GM18870 (cell line): Measurements from ENCODE around the gene GPR78.
"Not testable (repeated sequence)": the region's sequence is repeated elsewhere in the genome, so short reads cannot be mapped to it uniquely, and the experiment has no call there.

Experiments used
- ATAC-seq: cut with Tn5 transposase; IDR thresholded peaks from one replicate; pipeline ENCODE4 v1.9.1; 2021; ENCODE audit warnings: moderate library complexity; ENCODE audit not compliant: unreplicated experiment

The GPR78 gene

GRCh38 chr4:8614365-8615193 is 34.4 kb downstream of the GPR78 start:
- ATAC-seq, result no peak

- ATAC-seq, result no peak
Measured at GRCh38 chr4:8615366-8615765, 35.2 kb downstream of the GPR78 start.

GRCh38 chr4:8615921-8616787 is 36.0 kb downstream of the GPR78 start:
- no peak for ATAC-seq

GRCh38 chr4:8616831-8617230 is 36.6 kb downstream of the GPR78 start:
- no peak for ATAC-seq

- no peak for ATAC-seq
Measured at GRCh38 chr4:8617486-8618040, 37.4 kb downstream of the GPR78 start.

DNA sequence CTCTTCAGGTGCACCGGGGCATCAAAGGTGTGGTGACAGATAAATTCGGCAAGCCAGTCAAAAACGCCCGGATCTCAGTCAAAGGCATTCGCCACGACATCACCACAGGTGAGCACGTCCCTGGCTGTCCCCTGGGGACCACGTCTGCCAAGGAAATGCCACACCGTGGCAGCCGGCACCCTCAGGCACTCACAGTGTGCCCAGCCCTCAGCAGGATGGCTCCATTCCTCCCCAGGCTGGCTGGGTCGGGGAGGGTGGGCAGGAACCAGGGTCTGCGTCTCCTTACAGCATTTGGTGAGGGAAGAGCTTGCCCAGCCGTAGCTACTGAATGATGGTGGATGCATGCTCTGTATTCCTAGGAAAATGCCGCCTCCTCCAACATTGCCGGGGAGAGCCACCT is 38.2 kb downstream of the GPR78 start:
- ATAC-seq, result no peak

- no peak for ATAC-seq
Measured at GRCh38 chr4:8618961-8619720, 38.9 kb downstream of the GPR78 start.

DNA sequence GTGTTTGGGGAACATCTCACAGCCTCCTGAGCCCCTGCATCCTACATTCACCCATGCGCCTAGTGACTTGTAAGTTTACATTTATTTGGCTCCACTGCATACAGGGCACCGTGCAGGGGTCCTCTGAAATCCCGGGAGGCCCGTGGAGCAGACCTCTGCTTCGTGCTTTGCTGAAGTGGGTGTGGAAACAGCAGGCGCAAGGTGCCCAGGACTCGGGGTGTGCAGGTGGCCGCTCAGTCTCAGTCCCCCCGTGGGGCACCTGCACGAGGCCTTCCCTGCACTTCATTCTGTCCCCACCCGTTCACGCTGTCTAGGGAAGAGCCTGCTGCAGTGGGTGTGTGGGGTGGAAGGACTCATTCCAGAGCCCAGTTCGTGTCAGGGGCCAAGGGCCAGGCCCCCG is 40.9 kb downstream of the GPR78 start:
- not testable (repeated sequence) for ATAC-seq

DNA sequence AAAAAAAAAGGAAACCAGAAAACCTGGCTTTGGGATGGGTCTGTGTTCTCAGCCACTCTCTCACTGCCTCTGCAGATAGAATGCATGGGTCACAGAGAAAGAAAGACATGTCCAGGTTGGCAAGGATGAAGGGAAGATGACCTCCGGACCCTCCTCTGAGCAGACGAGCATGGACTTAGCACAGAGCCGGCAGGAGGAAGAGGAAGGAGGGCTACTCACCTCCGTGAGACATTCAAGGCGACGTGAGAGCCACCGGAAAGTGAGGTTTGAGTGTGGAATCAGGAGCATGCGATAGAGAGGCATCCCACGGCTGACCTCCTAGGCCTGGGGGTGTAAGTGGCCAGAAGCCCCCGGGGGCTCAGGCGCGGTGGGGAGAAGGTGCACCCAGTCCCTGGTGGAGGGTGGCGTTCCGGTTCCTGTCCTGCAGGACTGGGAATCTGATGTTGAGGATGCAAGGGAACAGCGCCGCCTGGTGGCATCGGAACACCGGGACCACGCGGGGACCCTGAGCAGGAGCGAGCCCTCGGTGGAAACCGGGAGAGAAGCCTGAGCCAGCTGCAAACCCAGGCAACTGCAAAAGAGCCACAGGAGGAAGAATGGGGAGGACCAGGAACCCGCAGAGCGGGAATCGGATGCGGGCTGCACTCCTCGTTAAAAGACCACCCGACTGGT is 44.5 kb downstream of the GPR78 start:
- ATAC-seq, result not testable (repeated sequence)

GRCh38 chr4:8630240-8630905 is 50.2 kb downstream of the GPR78 start:
- ATAC-seq, result not testable (repeated sequence)

- ATAC-seq, result not testable (repeated sequence)
Measured at GRCh38 chr4:8631896-8632295, 51.7 kb downstream of the GPR78 start.

- not testable (repeated sequence) for ATAC-seq
Measured at GRCh38 chr4:8634773-8635172, 54.6 kb downstream of the GPR78 start.

DNA sequence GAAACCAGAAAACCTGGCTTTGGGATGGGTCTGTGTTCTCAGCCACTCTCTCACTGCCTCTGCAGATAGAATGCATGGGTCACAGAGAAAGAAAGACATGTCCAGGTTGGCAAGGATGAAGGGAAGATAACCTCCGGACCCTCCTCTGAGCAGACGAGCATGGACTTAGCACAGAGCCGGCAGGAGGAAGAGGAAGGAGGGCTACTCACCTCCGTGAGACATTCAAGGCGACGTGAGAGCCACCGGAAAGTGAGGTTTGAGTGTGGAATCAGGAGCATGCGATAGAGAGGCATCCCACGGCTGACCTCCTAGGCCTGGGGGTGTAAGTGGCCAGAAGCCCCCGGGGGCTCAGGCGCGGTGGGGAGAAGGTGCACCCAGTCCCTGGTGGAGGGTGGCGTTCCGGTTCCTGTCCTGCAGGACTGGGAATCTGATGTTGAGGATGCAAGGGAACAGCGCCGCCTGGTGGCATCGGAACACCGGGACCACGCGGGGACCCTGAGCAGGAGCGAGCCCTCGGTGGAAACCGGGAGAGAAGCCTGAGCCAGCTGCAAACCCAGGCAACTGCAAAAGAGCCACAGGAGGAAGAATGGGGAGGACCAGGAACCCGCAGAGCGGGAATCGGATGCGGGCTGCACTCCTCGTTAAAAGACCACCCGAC is 55.8 kb downstream of the GPR78 start:
- not testable (repeated sequence) for ATAC-seq
